Measurements from ENCODE around the gene KANSL1.
A peak's percentile ranks its signal among the peaks of the same experiment; 100 is the strongest.

KANSL1 gene

DNA sequence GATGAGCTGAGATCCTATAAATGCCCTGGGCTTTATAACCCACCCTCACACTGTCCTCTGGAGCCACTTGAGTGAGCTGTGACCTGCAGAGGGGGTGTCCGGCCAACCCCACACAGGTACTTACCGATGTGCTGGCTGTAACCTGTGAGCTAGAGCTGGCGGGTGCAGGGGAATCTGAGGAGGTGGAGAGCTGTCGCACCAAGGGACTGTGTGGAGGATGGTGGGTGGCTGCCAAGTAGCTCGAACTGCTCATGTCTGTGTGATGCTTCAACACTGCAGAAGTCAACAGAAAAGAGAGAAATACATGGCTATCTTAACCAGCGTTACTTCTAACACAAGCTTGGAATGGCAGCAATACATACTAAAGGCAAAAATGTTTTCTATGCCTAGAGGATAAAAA is 154.8 kb downstream of the KANSL1 start:
- TF ChIP-seq, protein P1, sequence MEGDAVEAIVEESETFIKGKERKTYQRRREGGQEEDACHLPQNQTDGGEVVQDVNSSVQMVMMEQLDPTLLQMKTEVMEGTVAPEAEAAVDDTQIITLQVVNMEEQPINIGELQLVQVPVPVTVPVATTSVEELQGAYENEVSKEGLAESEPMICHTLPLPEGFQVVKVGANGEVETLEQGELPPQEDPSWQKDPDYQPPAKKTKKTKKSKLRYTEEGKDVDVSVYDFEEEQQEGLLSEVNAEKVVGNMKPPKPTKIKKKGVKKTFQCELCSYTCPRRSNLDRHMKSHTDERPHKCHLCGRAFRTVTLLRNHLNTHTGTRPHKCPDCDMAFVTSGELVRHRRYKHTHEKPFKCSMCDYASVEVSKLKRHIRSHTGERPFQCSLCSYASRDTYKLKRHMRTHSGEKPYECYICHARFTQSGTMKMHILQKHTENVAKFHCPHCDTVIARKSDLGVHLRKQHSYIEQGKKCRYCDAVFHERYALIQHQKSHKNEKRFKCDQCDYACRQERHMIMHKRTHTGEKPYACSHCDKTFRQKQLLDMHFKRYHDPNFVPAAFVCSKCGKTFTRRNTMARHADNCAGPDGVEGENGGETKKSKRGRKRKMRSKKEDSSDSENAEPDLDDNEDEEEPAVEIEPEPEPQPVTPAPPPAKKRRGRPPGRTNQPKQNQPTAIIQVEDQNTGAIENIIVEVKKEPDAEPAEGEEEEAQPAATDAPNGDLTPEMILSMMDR (IDR thresholded peaks at IDR 0.05; ENCODE audit: extremely low read depth, missing control alignments): no peak
- DNase-seq (ENCODE audit: low spot score): no peak

DNA sequence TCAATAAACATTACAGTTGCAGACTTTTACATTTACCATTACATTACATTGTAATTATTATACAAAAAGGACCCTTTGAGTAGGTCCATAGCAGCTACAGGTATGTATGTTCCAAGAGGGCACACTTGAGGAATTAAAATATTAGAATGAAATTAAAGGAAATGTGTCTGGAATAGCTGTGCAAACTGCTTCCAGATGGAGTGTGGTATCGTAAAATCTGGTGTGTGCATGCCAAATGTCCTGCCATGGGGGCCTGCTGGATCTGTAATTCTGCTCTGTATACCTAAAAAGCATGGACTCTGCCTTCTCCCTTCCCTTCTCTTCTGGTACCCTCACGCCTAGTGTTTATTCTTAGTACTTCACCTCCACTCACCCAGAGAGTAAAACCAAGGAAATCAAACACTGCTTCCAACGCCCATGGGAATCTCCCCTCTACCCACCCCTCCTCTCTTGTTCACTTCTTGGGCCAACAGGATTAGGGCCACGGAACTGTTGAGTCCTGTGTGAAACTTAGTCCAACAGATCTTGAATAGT is 155.4 kb downstream of the KANSL1 start:
- DNase-seq (ENCODE audit: low spot score): no peak
- TF ChIP-seq, protein P1 (IDR thresholded peaks at IDR 0.05; ENCODE audit: extremely low read depth, missing control alignments): no peak

DNA sequence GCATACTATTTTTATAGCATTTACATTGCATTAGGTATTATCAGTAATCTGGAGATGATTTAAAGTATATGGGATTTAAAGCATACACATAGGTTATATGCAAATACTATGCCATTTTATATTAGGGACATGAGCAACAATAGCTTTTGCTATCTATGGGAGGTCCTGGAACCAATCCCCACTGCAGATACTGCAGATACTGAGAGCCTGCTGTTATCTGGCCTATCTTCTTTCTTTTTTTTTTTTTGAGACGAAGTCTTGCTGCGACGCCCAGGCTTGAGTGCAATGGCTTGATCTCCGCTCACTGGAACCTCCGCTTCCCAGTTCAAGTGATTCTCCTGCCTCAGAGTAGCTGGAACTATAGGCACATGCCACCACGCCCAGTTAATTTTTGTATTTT is 156.7 kb downstream of the KANSL1 start:
- TF ChIP-seq, protein P1 (IDR thresholded peaks at IDR 0.05; ENCODE audit: extremely low read depth, missing control alignments): no peak
- DNase-seq (ENCODE audit: low spot score): no peak

DNA sequence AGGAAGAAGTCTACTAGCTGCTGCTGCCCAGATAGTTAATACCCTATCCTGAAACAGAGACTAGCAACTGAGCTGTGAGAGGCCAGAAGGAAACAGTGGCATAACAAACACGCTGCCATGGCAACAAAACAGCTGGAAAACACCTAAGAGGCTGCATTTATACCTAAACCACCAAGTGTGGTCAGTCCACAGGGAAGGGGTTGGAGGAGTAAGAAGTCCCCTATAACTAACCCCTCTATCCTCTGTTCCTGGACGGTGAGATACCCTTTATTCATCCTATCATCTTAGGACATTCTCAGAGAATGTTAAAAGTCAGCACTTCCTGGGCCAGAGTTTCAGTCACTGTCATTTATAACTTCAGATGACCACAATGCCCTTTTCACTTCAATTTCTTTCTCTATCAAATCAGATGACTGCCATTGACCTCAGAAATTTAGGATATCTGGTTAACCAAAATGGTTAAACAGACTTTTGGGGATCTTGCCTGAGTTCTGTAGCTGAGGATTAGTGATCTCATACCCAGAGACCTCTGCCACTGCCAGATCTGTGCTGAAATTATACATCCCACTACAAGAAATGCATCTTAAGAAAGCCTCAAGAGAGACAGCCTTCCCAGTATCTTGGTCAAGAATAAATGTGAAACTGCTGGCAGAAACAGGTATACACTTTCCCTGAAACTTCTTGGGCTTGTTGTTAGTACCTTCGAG is 158.0 kb downstream of the KANSL1 start:
- peak; percentile 53 for DNase-seq (ENCODE audit: low spot score)
- TF ChIP-seq, protein P1 (IDR thresholded peaks at IDR 0.05; ENCODE audit: extremely low read depth, missing control alignments): no peak

DNA sequence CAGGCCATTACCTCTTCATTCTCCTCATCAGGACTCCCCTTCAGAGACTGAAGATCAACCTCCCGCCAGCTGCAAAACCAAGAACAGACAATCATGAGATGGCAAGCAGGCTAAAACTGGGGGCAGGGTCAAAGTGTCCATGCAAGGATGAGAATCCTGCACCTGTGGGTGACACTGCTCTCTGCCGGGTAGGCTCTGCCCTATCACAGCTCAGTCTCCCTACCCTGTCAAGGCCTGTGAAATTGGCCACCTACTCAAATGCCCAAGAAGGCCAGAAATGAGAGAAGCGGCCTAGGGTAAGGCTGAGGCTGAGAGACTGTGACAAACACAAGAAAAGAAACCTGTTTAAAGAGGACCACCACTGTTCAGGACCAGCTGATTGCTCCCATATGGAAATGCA is 159.8 kb downstream of the KANSL1 start:
- TF ChIP-seq, protein P1 (IDR thresholded peaks at IDR 0.05; ENCODE audit: extremely low read depth, missing control alignments): no peak
- no peak for DNase-seq (ENCODE audit: low spot score)

DNA sequence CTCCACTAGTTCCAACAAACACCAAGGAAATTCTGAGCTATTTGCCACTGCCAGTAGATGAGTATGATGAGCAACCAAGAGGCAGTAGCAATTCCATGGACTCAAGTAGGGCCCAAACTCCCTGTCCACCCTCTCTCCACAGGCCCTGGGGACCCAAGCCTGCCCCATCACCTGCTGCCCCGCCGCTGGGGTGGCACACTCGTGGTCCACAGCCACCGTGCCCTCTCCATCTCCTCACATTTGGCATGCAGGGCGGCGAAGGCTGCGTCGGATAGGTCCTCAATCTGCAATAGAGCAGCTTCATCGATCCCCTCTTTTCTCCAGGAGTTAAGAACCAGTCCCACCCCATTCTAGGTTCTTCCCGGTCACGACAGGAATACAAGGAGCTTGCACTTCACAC is 160.3 kb downstream of the KANSL1 start:
- TF ChIP-seq, protein P1 (IDR thresholded peaks at IDR 0.05; ENCODE audit: extremely low read depth, missing control alignments): no peak
- no peak for DNase-seq (ENCODE audit: low spot score)

DNA sequence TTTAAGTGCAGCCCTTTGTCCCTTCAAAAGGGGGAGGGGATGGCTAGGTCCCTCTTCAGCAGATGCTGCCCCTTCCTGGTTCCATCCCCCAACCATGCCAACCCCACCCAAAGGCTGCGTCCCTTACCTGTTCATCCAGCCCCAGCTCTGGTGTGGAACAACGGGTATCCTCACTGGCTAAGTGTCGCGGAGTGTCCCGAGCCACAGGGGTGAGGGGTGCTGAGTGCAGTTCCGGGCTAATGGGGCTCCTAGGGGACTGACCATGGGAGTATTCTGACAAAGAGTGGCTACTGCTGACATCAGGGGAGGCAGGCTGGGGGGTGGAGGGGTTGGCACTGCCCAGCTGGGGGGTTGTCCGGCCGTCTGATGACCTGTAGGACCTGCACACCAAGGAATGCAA is 161.3 kb downstream of the KANSL1 start:
- TF ChIP-seq, protein P1 (IDR thresholded peaks at IDR 0.05; ENCODE audit: extremely low read depth, missing control alignments): no peak
- DNase-seq (ENCODE audit: low spot score): no peak

Data from GM20000 (cell line).